Right atrium auricular region (tissue), 2 donors: ENCODE measurements around the gene LACTB. TPM values are rescaled to one million over a fixed set of nuclear protein-coding genes. Genes with fewer than 3 reads are reported as not detected.
"Not testable (repeated sequence)": the region's sequence is repeated elsewhere in the genome, so short reads cannot be mapped to it uniquely, and the experiment has no call there.

ENCODE experiments used
- DNase-seq: peaks from one replicate; pipeline ENCODE4 v3.0.0-alpha.2; 2019; ENCODE audit warnings: low spot score
- H3K27ac ChIP-seq, 2 donors: fragments of 200-600 bp; sonication (generic); 1 replicate in 1 of 2; 2 replicates in 1 of 2; pipeline ENCODE4 v1.5.1; 2016 to 2019
- H3K27me3 ChIP-seq, 2 donors: fragments of 200-600 bp; sonication (generic); one replicate each; pipeline versions ENCODE4 v1.5.1 to v1.6.0; 2017 to 2019
- H3K36me3 ChIP-seq: fragments of 200-600 bp; sonication (generic); one replicate; pipeline ENCODE4 v1.5.1; 2016
- H3K4me1 ChIP-seq, 2 donors: fragments of 200-600 bp; sonication (generic); one replicate each; pipeline versions ENCODE4 v1.5.1 to v1.6.0; 2017 to 2019
- H3K4me3 ChIP-seq, 2 donors: fragments of 200-600 bp; sonication (generic); 1 replicate in 1 of 2; 2 replicates in 1 of 2; pipeline ENCODE4 v1.5.1; 2017 to 2019; ENCODE audit warnings: mild to moderate bottlenecking in 1 of 2, moderate library complexity in 1 of 2
- H3K9me3 ChIP-seq, 2 donors: fragments of 200-600 bp; sonication (generic); one replicate each; pipeline ENCODE4 v1.5.1; 2019
- CTCF ChIP-seq, 2 donors: fragments of 200-600 bp; sonication (generic); IDR thresholded peaks; one replicate each; pipeline ENCODE4 v1.5.1; 2019; ENCODE audit warnings: antibody characterized with exemption in 2 of 2
- total RNA-seq, 2 donors: library from RNA; depleted of rRNA; stranded (reverse); fragments of >200 nt; gene quantifications; one replicate each; pipeline ENCODE4 v1.1.0, GENCODE V29; 2016

The LACTB gene
- total RNA-seq, 2 donors from 2014 or later, result 10.6 to 20.5 TPM

- Histone ChIP-seq H3K4me3 (no peak overlapping the region), H3K27ac (no peak overlapping the region), H3K4me1 (no peaks in the 10 kb centered on the region), H3K36me3 (no peaks in the 10 kb centered on the region), H3K9me3 (no peaks in the 10 kb centered on the region), H3K27me3 (no peaks in the 10 kb centered on the region)
- DNase-seq, result no peak
- no peak for TF ChIP-seq CTCF (IDR thresholded peaks at IDR 0.05)
Measured at GRCh38 chr15:63103416-63103815, 18.2 kb upstream of the LACTB start.

GRCh38 chr15:63104727-63105126 lies 16.9 kb upstream of the LACTB start:
- Histone ChIP-seq H3K27me3 (no peaks in the 10 kb centered on the region), H3K36me3 (no peaks in the 10 kb centered on the region), H3K9me3 (no peaks in the 10 kb centered on the region), H3K27ac (no peak overlapping the region), H3K4me1 (no peaks in the 10 kb centered on the region), H3K4me3 (no peak overlapping the region)
- DNase-seq, result no peak
- no peak for TF ChIP-seq CTCF (IDR thresholded peaks at IDR 0.05)

- DNase-seq, H3K27me3 ChIP-seq, H3K4me1 ChIP-seq, H3K9me3 ChIP-seq, H3K27ac ChIP-seq, H3K36me3 ChIP-seq, H3K4me3 ChIP-seq: not testable (repeated sequence)
Measured at GRCh38 chr15:63105354-63105753, 16.3 kb upstream of the LACTB start.

GRCh38 chr15:63107895-63108546 lies 13.6 kb upstream of the LACTB start:
- no peak for DNase-seq
- Histone ChIP-seq H3K4me3 (no peak overlapping the region), H3K9me3 (no peaks in the 10 kb centered on the region), H3K36me3 (no peaks in the 10 kb centered on the region), H3K27ac (no peak overlapping the region), H3K4me1 (no peaks in the 10 kb centered on the region), H3K27me3 (no peaks in the 10 kb centered on the region)
- no peak for TF ChIP-seq CTCF (IDR thresholded peaks at IDR 0.05)

- H3K36me3 ChIP-seq, result no peaks in the 10 kb centered on the region
- no peak for DNase-seq
- no peak overlapping the region for H3K4me3 ChIP-seq
- no peak overlapping the region for H3K27ac ChIP-seq
- H3K4me1 ChIP-seq, result no peaks in the 10 kb centered on the region
- no peak for TF ChIP-seq CTCF (IDR thresholded peaks at IDR 0.05)
- H3K9me3 ChIP-seq, result no peaks in the 10 kb centered on the region
- H3K27me3 ChIP-seq, result no peaks in the 10 kb centered on the region
Measured at GRCh38 chr15:63109498-63109897, 12.2 kb upstream of the LACTB start.

- no peak for TF ChIP-seq CTCF (IDR thresholded peaks at IDR 0.05)
Measured at GRCh38 chr15:63109920-63110319, 11.7 kb upstream of the LACTB start.

More at GRCh38 chr15:63109920-63110319, 11.7 kb upstream of the LACTB start:
- Histone ChIP-seq H3K27me3 (no peaks in the 10 kb centered on the region), H3K36me3 (no peaks in the 10 kb centered on the region), H3K4me1 (no peaks in the 10 kb centered on the region), H3K4me3 (no peak overlapping the region), H3K27ac (no peak overlapping the region), H3K9me3 (no peaks in the 10 kb centered on the region)
- DNase-seq, result no peak
